OCI-LY7 (cell line): Measurements from ENCODE around the gene RAB24.

Experiments used
- EZH2phosphoT487 ChIP-seq: fragments of 200-600 bp; sonication (generic); IDR thresholded peaks from 2 replicates; pipeline ENCODE4 v1.6.1; 2018; ENCODE audit warnings: low read depth, borderline replicate concordance, mild to moderate bottlenecking, mixed run types, antibody characterized with exemption, low read length, moderate library complexity, mixed read lengths
- TF ChIP-seq, protein P1 (sequence below): fragments of 200-600 bp; sonication (generic); conservative IDR thresholded peaks from 2 replicates; pipeline ENCODE4 v1.5.1; 2014; ENCODE audit warnings: mild to moderate bottlenecking, antibody characterized with exemption, low read length, moderate library complexity, mixed read lengths

- TF ChIP-seq, protein P1, sequence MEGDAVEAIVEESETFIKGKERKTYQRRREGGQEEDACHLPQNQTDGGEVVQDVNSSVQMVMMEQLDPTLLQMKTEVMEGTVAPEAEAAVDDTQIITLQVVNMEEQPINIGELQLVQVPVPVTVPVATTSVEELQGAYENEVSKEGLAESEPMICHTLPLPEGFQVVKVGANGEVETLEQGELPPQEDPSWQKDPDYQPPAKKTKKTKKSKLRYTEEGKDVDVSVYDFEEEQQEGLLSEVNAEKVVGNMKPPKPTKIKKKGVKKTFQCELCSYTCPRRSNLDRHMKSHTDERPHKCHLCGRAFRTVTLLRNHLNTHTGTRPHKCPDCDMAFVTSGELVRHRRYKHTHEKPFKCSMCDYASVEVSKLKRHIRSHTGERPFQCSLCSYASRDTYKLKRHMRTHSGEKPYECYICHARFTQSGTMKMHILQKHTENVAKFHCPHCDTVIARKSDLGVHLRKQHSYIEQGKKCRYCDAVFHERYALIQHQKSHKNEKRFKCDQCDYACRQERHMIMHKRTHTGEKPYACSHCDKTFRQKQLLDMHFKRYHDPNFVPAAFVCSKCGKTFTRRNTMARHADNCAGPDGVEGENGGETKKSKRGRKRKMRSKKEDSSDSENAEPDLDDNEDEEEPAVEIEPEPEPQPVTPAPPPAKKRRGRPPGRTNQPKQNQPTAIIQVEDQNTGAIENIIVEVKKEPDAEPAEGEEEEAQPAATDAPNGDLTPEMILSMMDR, result no peak
- TF ChIP-seq EZH2phosphoT487, result no peak
Measured at GRCh38 chr5:177332896-177333260, 29.4 kb upstream of the RAB24 start.
